H1 (cell line): ENCODE results near the gene NGEF. TPM values are rescaled to one million over a fixed set of nuclear protein-coding genes. Genes with fewer than 3 reads are reported as not detected.

ENCODE experiments used
- CTCF ChIA-PET: fragments of 300-600 bp; sonication (Branson Sonifier 250); formaldehyde crosslinking; loops from one replicate; lab custom pipeline; 2021; ENCODE audit not compliant: partially characterized antibody; lab: Charles Lee
- POLR2A ChIA-PET: fragments of 300-600 bp; sonication (Branson Sonifier 250); formaldehyde crosslinking; loops from one replicate; lab custom pipeline; 2021; ENCODE audit warnings: inconsistent platforms; ENCODE audit not compliant: partially characterized antibody; lab: Charles Lee
- DNase-seq, 2 experiments: peaks; one replicate each; pipeline versions ENCODE4 v3.0.0 to v3.0.0-alpha.2; 2010 to 2022; ENCODE audit warnings: low spot score in 2 of 2, low read depth in 1 of 2, mixed read lengths in 1 of 2
- FAIRE-seq: peaks from 2 replicates; lab custom pipeline; 2011; peaks lifted over from hg19 to GRCh38; lab: Jason Lieb, UNC
- H2AFZ ChIP-seq: 2 replicates; pipeline ENCODE4 v1.8.1; 2012; ENCODE audit warnings: low read length, inconsistent platforms
- H2AK5ac ChIP-seq: 2 replicates; pipeline ENCODE4 v1.6.1; 2013; ENCODE audit warnings: low read depth, low read length
- H2BK120ac ChIP-seq: replicated peaks from 2 replicates; pipeline ENCODE3; 2013; ENCODE audit warnings: low read depth, low read length, inconsistent platforms
- H2BK12ac ChIP-seq: 2 replicates; pipeline ENCODE4 v1.6.1; 2013; ENCODE audit warnings: low read depth, low read length
- H2BK15ac ChIP-seq: 2 replicates; pipeline ENCODE4 v1.6.1; 2013; ENCODE audit warnings: low read length
- H2BK20ac ChIP-seq: 2 replicates; pipeline ENCODE4 v1.6.1; 2013; ENCODE audit warnings: low read length
- H2BK5ac ChIP-seq: 2 replicates; pipeline ENCODE4 v1.6.1; 2013; ENCODE audit warnings: low read depth, low read length
- H3K14ac ChIP-seq: 2 replicates; pipeline ENCODE4 v1.6.1; 2013; ENCODE audit warnings: inconsistent platforms; ENCODE audit not compliant: insufficient read length
- H3K18ac ChIP-seq: 2 replicates; pipeline ENCODE4 v1.6.1; 2013; ENCODE audit warnings: low read length; ENCODE audit errors: extremely low read depth
- H3K23ac ChIP-seq: 2 replicates; pipeline ENCODE4 v1.6.1; 2013; ENCODE audit warnings: inconsistent platforms; ENCODE audit not compliant: insufficient read length
- H3K23me2 ChIP-seq: 2 replicates; pipeline ENCODE4 v1.6.1; 2013; ENCODE audit warnings: low read depth, low read length
- H3K27ac ChIP-seq: 2 replicates; pipeline ENCODE4 v1.6.1; 2011; ENCODE audit warnings: low read depth, low read length, inconsistent platforms
- H3K27me3 ChIP-seq, 4 experiments: replicated peaks in 1 of 4; 1 replicate in 1 of 4; 2 replicates in 3 of 4; pipeline versions ENCODE4 v1.6.1 to v1.8.1; 2011 to 2013; ENCODE audit warnings: low read length in 3 of 4, mild to moderate bottlenecking in 3 of 4, inconsistent platforms in 2 of 4, mixed read lengths in 2 of 4, moderate library complexity in 1 of 4; ENCODE audit not compliant: control insufficient read depth in 3 of 4, insufficient read depth in 3 of 4; ENCODE audit errors: extremely low read depth in 1 of 4
- H3K36me3 ChIP-seq, 4 experiments: 2 replicates each; pipeline versions ENCODE4 v1.6.1 to v1.8.1; 2011 to 2013; ENCODE audit warnings: mild to moderate bottlenecking in 4 of 4, low read length in 3 of 4, moderate library complexity in 2 of 4, control low read depth in 1 of 4, inconsistent platforms in 1 of 4; ENCODE audit not compliant: insufficient read depth in 4 of 4, control insufficient read depth in 2 of 4
- H3K4ac ChIP-seq: replicated peaks from 2 replicates; pipeline ENCODE3; 2013; ENCODE audit warnings: low read length, low read depth, mixed read lengths, inconsistent platforms; ENCODE audit not compliant: insufficient read length
- H3K4me1 ChIP-seq, 4 experiments: replicated peaks in 1 of 4; 1 replicate in 1 of 4; 2 replicates in 3 of 4; pipeline versions ENCODE4 v1.6.1 to v1.8.1; 2011 to 2013; ENCODE audit warnings: low read length in 3 of 4, inconsistent platforms in 2 of 4, mixed read lengths in 1 of 4; ENCODE audit not compliant: insufficient read depth in 4 of 4, control insufficient read depth in 3 of 4
- H3K4me2 ChIP-seq, 2 experiments: 2 replicates each; pipeline versions ENCODE4 v1.6.1 to v1.8.1; 2011 to 2013; ENCODE audit warnings: low read depth in 2 of 2, low read length in 2 of 2, control low read depth in 1 of 2, inconsistent platforms in 1 of 2, mild to moderate bottlenecking in 1 of 2; ENCODE audit not compliant: insufficient read depth in 1 of 2
- H3K4me3 ChIP-seq, 4 experiments: fragments of 200-600, 300-600 bp in 1 of 4; sonication (generic), shearing (Covaris generic), sonication (Bioruptor Twin) in 1 of 4; 2 replicates each; pipeline versions ENCODE4 v1.5.1 to v1.8.1; 2011 to 2016; ENCODE audit warnings: low read length in 4 of 4, low read depth in 3 of 4, control low read depth in 2 of 4, inconsistent platforms in 2 of 4, mild to moderate bottlenecking in 2 of 4, mixed read lengths in 1 of 4, moderate library complexity in 1 of 4; ENCODE audit not compliant: insufficient read depth in 2 of 4; ENCODE audit errors: extremely low read depth in 1 of 4
- H3K56ac ChIP-seq: replicated peaks from 2 replicates; pipeline ENCODE3; 2013; ENCODE audit warnings: low read depth, mild to moderate bottlenecking, mixed read lengths, low read length, inconsistent platforms; ENCODE audit not compliant: insufficient read length
- H3K79me1 ChIP-seq: 2 replicates; pipeline ENCODE4 v1.6.1; 2013; ENCODE audit warnings: low read depth, low read length, control low read depth
- H3K79me2 ChIP-seq, 2 experiments: 2 replicates each; pipeline versions ENCODE4 v1.6.1 to v1.8.1; 2012 to 2013; ENCODE audit warnings: low read length in 2 of 2, mild to moderate bottlenecking in 2 of 2, inconsistent platforms in 1 of 2; ENCODE audit not compliant: insufficient read depth in 2 of 2, control insufficient read depth in 1 of 2
- H3K9ac ChIP-seq, 4 experiments: replicated peaks in 1 of 4; 1 replicate in 1 of 4; 2 replicates in 3 of 4; pipeline versions ENCODE4 v1.6.1 to v1.8.1; 2011 to 2013; ENCODE audit warnings: low read depth in 3 of 4, low read length in 3 of 4, control low read depth in 2 of 4, mild to moderate bottlenecking in 2 of 4, moderate library complexity in 2 of 4, inconsistent platforms in 1 of 4; ENCODE audit errors: extremely low read depth in 1 of 4
- H3K9me3 ChIP-seq, 2 experiments: 2 replicates each; pipeline versions ENCODE4 v1.6.1 to v1.8.1; 2012 to 2013; ENCODE audit warnings: mild to moderate bottlenecking in 2 of 2, moderate library complexity in 2 of 2, control low read depth in 1 of 2, inconsistent platforms in 1 of 2, low read depth in 1 of 2, low read length in 1 of 2, mixed read lengths in 1 of 2; ENCODE audit not compliant: insufficient read depth in 2 of 2
- H4K20me1 ChIP-seq, 2 experiments: replicated peaks in 1 of 2; 2 replicates each; pipeline versions ENCODE3 to v1.8.1; 2011 to 2013; ENCODE audit warnings: inconsistent platforms in 2 of 2, low read length in 2 of 2, mild to moderate bottlenecking in 1 of 2; ENCODE audit not compliant: insufficient read depth in 2 of 2, control insufficient read depth in 1 of 2
- H4K5ac ChIP-seq: 2 replicates; pipeline ENCODE4 v1.6.1; 2013; ENCODE audit warnings: low read length, low read depth, mixed read lengths, inconsistent platforms; ENCODE audit not compliant: insufficient read length
- H4K8ac ChIP-seq: 2 replicates; pipeline ENCODE4 v1.8.0; 2013; ENCODE audit warnings: mild to moderate bottlenecking, moderate library complexity, low read length, inconsistent platforms; ENCODE audit not compliant: insufficient read depth; ENCODE audit errors: extremely low read depth
- H4K91ac ChIP-seq: replicated peaks from 2 replicates; pipeline ENCODE3; 2013; ENCODE audit warnings: low read length, mixed read lengths, inconsistent platforms; ENCODE audit not compliant: insufficient read length
- ATF2 ChIP-seq: IDR thresholded peaks from 2 replicates; pipeline ENCODE4 v1.6.1; 2012; ENCODE audit warnings: low read length, inconsistent platforms
- BRCA1 ChIP-seq: IDR thresholded peaks from 2 replicates; pipeline ENCODE4 v1.6.1; 2012; ENCODE audit warnings: low read depth, low read length, improper control_type of control experiment
- CHD2 ChIP-seq: IDR thresholded peaks from 2 replicates; pipeline ENCODE4 v1.6.1; 2012; ENCODE audit warnings: low read length, improper control_type of control experiment
- MAX ChIP-seq: IDR thresholded peaks from 2 replicates; pipeline ENCODE4 v1.6.1; 2012; ENCODE audit warnings: inconsistent platforms
- NANOG ChIP-seq: IDR thresholded peaks from 2 replicates; pipeline ENCODE4 v1.6.1; 2011; ENCODE audit warnings: low read length, low read depth, mild to moderate bottlenecking, inconsistent platforms; ENCODE audit not compliant: insufficient read depth, poor library complexity, severe bottlenecking
- POU5F1 ChIP-seq: IDR thresholded peaks from 2 replicates; pipeline ENCODE4 v1.6.1; 2011; ENCODE audit warnings: low read depth, mild to moderate bottlenecking, low read length, moderate library complexity
- SP4 ChIP-seq: IDR thresholded peaks from 2 replicates; pipeline ENCODE4 v1.6.1; 2012; ENCODE audit warnings: low read length, inconsistent platforms
- TAF7 ChIP-seq: optimal IDR thresholded peaks from 2 replicates; pipeline ENCODE3; 2011; ENCODE audit warnings: low read depth, mild to moderate bottlenecking, inconsistent platforms, low read length, moderate library complexity, borderline replicate concordance
- WGBS, 2 experiments: shearing (Covaris generic) in 1 of 2; methylation state at CpG; one replicate each; pipeline versions ENCODE4 v1.1.6 to v1.1.7; 2013 to 2015; ENCODE audit warnings: low lambda C conversion rate in 2 of 2, mixed read lengths in 2 of 2, inconsistent platforms in 1 of 2, low coverage in 1 of 2, missing lambda C conversion rate in 1 of 2; ENCODE audit not compliant: insufficient replicate concordance in 2 of 2, insufficient coverage in 1 of 2, insufficient read length in 1 of 2; ENCODE audit errors: extremely low coverage in 1 of 2, missing lambda C conversion rate in 1 of 2; 5-methylcytosine and 5-hydroxymethylcytosine counted together
- polyA plus RNA-seq, 7 experiments: library from polyadenylated mRNA; depleted of rRNA in 3 of 7; stranded (reverse) in 5 of 7; unstranded in 2 of 7; fragments of >200 nt in 5 of 7; fragments of 200-250 nt in 2 of 7; gene quantifications; 1 replicate in 5 of 7; 2 replicates in 1 of 7; 4 replicates in 1 of 7; pipeline versions ENCODE4 v1.2.1 to v1.2.3, GENCODE V29; 2011 to 2013; ENCODE audit warnings: missing spikeins in 2 of 7, mixed read lengths in 2 of 7
- total RNA-seq: library from RNA; stranded (reverse); fragmentation: NEBNext Ultra II Directional; extraction: Animal tissue kit (Norgen Biotek cat#: 25700); gene quantifications from 2 replicates; pipeline ENCODE4 v1.2.1, GENCODE V29; 2021

NGEF gene
- total and polyA plus RNA-seq, 2 of the 8 experiments (the other 6 are each of a cell fraction or from before 2014, with no cell fraction given), result 2.7 to 3.2 TPM

GRCh38 chr2:232931636-232932035 lies 81.4 kb downstream of the NGEF start:
- Histone ChIP-seq H3K56ac (no peak overlapping the region), H4K91ac (no peak overlapping the region), H4K8ac (no peak overlapping the region), H3K9ac (no peak overlapping the region), H4K20me1 (no peaks in the 10 kb centered on the region), H4K5ac (no peak overlapping the region), H2AFZ (no peak overlapping the region), H3K27me3 (peaks cover 20 to 35% (median 31%) of the 10 kb centered on the region in 4 experiments), H2BK5ac (no peak overlapping the region), H3K23me2 (peaks cover 8% of the 10 kb centered on the region; the same call in 1 of the 2 replicates), H3K4me1 (peaks cover 2 to 11% (median 4%) of the 10 kb centered on the region in 4 experiments; a peak in 6 of 7 replicates), H3K79me2 (no peaks in the 10 kb centered on the region), H3K4me3 (no peak overlapping the region), H3K14ac (no peak overlapping the region), H3K9me3 (no peaks in the 10 kb centered on the region), H3K23ac (no peak overlapping the region), H3K36me3 (peaks cover 0 to 6% (median 0%) of the 10 kb centered on the region in 4 experiments; a peak in 1 of 8 replicates), H3K4me2 (no peak overlapping the region), H3K27ac (no peak overlapping the region), H2BK12ac (no peak overlapping the region), H2BK120ac (no peak overlapping the region), H3K79me1 (no peaks in the 10 kb centered on the region), H3K18ac (no peak overlapping the region), H3K4ac (no peak overlapping the region), H2BK20ac (no peak overlapping the region), H2AK5ac (no peak overlapping the region), H2BK15ac (no peak overlapping the region; the same call in 1 of the 2 replicates)
- ChIA-PET POLR2A (no interaction called here), CTCF (interaction anchor here (0.6 kb wide), 1 partner anchor 140 kb away, joined by 3 read pairs; no protein-coding TSS in a partner anchor)
- 81% methylated on average over 4 of the region's 4 CpGs; no CpG with 5 or more reads in 1 of the 2 experiments for WGBS, 2 experiments
- FAIRE-seq (no peak), DNase-seq (no peak)
- TF ChIP-seq CHD2 (no peak), POU5F1 (no peak), ATF2 (no peak), NANOG (no peak), BRCA1 (no peak), TAF7 (no peak), SP4 (no peak), MAX (no peak)
